ENCODE measurements around the gene DAW1. TPM values are rescaled to one million over a fixed set of nuclear protein-coding genes. Genes with fewer than 3 reads are reported as not detected.

The DAW1 gene
- total and polyA plus RNA-seq, 2 of the 4 experiments (the other 2 are of a cell fraction), result 0.86 to 1.4 TPM

DNA sequence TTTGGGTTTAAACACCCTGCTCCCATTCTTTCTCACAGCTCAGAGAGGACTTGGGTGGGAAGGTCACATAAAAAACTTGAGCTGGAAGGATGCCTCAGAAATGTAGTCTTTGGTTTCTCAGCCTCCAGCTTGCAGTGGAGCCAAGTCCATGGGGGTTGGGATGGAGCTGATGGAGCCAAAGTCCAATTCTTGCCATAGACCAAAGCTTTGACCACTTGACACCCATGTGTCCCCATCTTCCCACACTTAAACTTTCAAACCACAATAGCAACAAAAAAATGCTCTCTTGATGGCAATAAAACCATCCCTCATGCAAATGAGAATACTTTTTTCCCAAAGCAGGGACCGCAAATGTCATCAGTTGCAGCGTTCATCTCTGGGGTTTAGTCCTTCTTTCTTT, 14.7 kb upstream of the DAW1 start:
- Histone ChIP-seq H3K27ac (ENCODE audit: insufficient read depth, low read length) (no peak overlapping the region), H2BK120ac (ENCODE audit: low read depth, low read length) (no peak overlapping the region), H3K79me1 (ENCODE audit: low read depth in 1 of 2, low read length in 2 of 2) (no peaks in the 10 kb centered on the region), H2AK9ac (replicated peaks; ENCODE audit: low read depth, low read length, poor library complexity) (no peak overlapping the region), H2BK20ac (ENCODE audit: low read depth, low read length) (no peak overlapping the region), H4K91ac (ENCODE audit: insufficient read depth, low read depth, low read length) (no peak overlapping the region), H2AFZ (replicated peaks; ENCODE audit: low read length, poor library complexity) (no peak overlapping the region), H3K27me3 (ENCODE audit: control insufficient read depth, insufficient read depth, low read length) (no peaks in the 10 kb centered on the region), H3K18ac (ENCODE audit: low read depth, low read length) (no peak overlapping the region), H3K36me3 (ENCODE audit: control insufficient read depth, insufficient read depth, low read length) (no peaks in the 10 kb centered on the region), H3K9me3 (ENCODE audit: control insufficient read depth, insufficient read depth, low read length) (no peaks in the 10 kb centered on the region), H3K4me3 (ENCODE audit: insufficient read depth, low read depth, low read length) (no peak overlapping the region), H2AK5ac (ENCODE audit: low read depth, low read length) (no peak overlapping the region), H3K14ac (replicated peaks; ENCODE audit: low read depth, low read length) (no peak overlapping the region), H3K23ac (ENCODE audit: low read depth, low read length) (no peak overlapping the region), H2BK5ac (ENCODE audit: low read depth, low read length, poor library complexity, severe bottlenecking) (no peak overlapping the region), H3K4me2 (ENCODE audit: low read depth, low read length) (no peak overlapping the region), H3K4ac (ENCODE audit: low read depth, low read length) (no peak overlapping the region), H3K4me1 (ENCODE audit: control insufficient read depth, insufficient read depth, low read length) (no peaks in the 10 kb centered on the region; the same call in 1 of the 2 replicates), H3K56ac (ENCODE audit: extremely low read depth, insufficient read depth, low read length) (no peak overlapping the region), H2BK15ac (ENCODE audit: low read depth, low read length) (no peak overlapping the region), H3K9ac (ENCODE audit: low read depth, low read length) (no peak overlapping the region), H3K9me1 (ENCODE audit: insufficient read depth, low read length) (no peaks in the 10 kb centered on the region), H4K8ac (ENCODE audit: low read depth in 2 of 2, low read length in 2 of 2) (no peak overlapping the region), H4K20me1 (ENCODE audit: insufficient read depth, low read length) (no peaks in the 10 kb centered on the region), H4K5ac (ENCODE audit: low read depth, low read length) (no peak overlapping the region)
- ATAC-seq (ENCODE audit: low read depth) (no peak), DNase-seq (no peak)
- BruUV-seq (replicated peaks), result no TSS peak
- intact Hi-C loops (cut with micrococcal nuclease) (no loop called here), dilution Hi-C loops (cut with HindIII; ENCODE audit: low sequenced_read_pairs, unreplicated experiment) (no loop called here), in situ Hi-C loops (cut with MboI; ENCODE audit: low sequenced_read_pairs) (no loop called here)
- ChIA-PET POLR2A (ENCODE audit: unreplicated experiment) (no interaction called here), CTCF (no interaction called here)
- TF ChIP-seq RFX5 (IDR thresholded peaks at IDR 0.05; ENCODE audit: low read depth, low read length) (no peak), CHD1 (IDR thresholded peaks at IDR 0.05; ENCODE audit: low read depth, low read length) (no peak), FOS (IDR thresholded peaks at IDR 0.05; ENCODE audit: low read depth, low read length) (no peak)
- TF ChIP-seq, protein P1, sequence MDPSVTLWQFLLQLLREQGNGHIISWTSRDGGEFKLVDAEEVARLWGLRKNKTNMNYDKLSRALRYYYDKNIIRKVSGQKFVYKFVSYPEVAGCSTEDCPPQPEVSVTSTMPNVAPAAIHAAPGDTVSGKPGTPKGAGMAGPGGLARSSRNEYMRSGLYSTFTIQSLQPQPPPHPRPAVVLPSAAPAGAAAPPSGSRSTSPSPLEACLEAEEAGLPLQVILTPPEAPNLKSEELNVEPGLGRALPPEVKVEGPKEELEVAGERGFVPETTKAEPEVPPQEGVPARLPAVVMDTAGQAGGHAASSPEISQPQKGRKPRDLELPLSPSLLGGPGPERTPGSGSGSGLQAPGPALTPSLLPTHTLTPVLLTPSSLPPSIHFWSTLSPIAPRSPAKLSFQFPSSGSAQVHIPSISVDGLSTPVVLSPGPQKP (IDR thresholded peaks at IDR 0.05; ENCODE audit: borderline replicate concordance, low read depth, low read length), result no peak
- WGBS, 2 experiments (ENCODE audit: extremely low coverage in 2 of 2, insufficient read length in 1 of 2), result 100% methylated on average over 1 of the region's 2 CpGs; no CpG with 5 or more reads in 1 of the 2 experiments

Data from IMR-90 (cell line).